Measurements from ENCODE around the gene DNAH5. TPM values are rescaled to one million over a fixed set of nuclear protein-coding genes. Genes with fewer than 3 reads are reported as not detected.

DNAH5 gene
- total and polyA plus RNA-seq, 2 donors (not counting 3 experiments of a cell fraction or from before 2014, with no cell fraction given), result 0.23 to 1.7 TPM

- Histone ChIP-seq H2AFZ (ENCODE audit: low read depth, low read length) (no peak overlapping the region), H3K9me1 (replicated peaks; ENCODE audit: control insufficient read depth, extremely low read depth, insufficient read depth, low read length) (no peaks in the 10 kb centered on the region), H3K27ac (ENCODE audit: insufficient read depth, low read depth, low read length) (no peak overlapping the region), H3K4me2 (ENCODE audit: insufficient read depth, low read length) (no peak overlapping the region), H3K9me3 (replicated peaks; ENCODE audit: control insufficient read depth, insufficient read depth, low read length) (no peaks in the 10 kb centered on the region), H3K27me3 (ENCODE audit: control insufficient read depth in 2 of 2, insufficient read depth in 2 of 2, low read length in 2 of 2) (no peaks in the 10 kb centered on the region), H4K20me1 (replicated peaks; ENCODE audit: control insufficient read depth, extremely low read depth, insufficient read depth, low read length) (no peaks in the 10 kb centered on the region), H3K36me3 (ENCODE audit: control insufficient read depth in 2 of 2, extremely low read depth in 1 of 2, insufficient read depth in 2 of 2, low read length in 2 of 2) (no peaks in the 10 kb centered on the region), H3K4me3 (replicated peaks in 1 of 3; ENCODE audit: insufficient read depth in 1 of 3, low read depth in 1 of 3, low read length in 3 of 3) (no peak overlapping the region), H3K79me2 (ENCODE audit: control insufficient read depth, insufficient read depth, low read length) (no peaks in the 10 kb centered on the region), H3K4me1 (ENCODE audit: control insufficient read depth, extremely low read depth, insufficient read depth, low read length) (no peaks in the 10 kb centered on the region), H3K9ac (replicated peaks; ENCODE audit: extremely low read depth, insufficient read depth, low read length) (no peak overlapping the region)
- POLR2A ChIA-PET, result no interaction called here
- FAIRE-seq (no peak), DNase-seq (ENCODE audit: low read depth, low spot score) (no peak)
- intact Hi-C loops (cut with micrococcal nuclease), result no loop called here
- no TSS peak for BruUV-seq (replicated peaks)
- CTCF ChIA-PET, result interaction anchor here (0.8 to 1.1 kb wide), 2 partner anchors 8 to 17 kb away, joined by 3 read pairs; no protein-coding TSS in a partner anchor
- no peak for TF ChIP-seq POLR2A (IDR thresholded peaks at IDR 0.05; ENCODE audit: low read depth, low read length)
- TF ChIP-seq CTCF (IDR thresholded peaks at IDR 0.05; ENCODE audit: extremely low read depth in 1 of 2, insufficient read depth in 1 of 2, low read depth in 1 of 2, low read length in 2 of 2), result no peak
- TF ChIP-seq EZH2 (IDR thresholded peaks at IDR 0.05; ENCODE audit: borderline replicate concordance, low read depth, low read length, severe bottlenecking), result no peak
- TF ChIP-seq MAX (IDR thresholded peaks at IDR 0.05; ENCODE audit: insufficient read depth, insufficient read length), result no peak
- no peak for TF ChIP-seq MYC (IDR thresholded peaks at IDR 0.05; ENCODE audit: low read depth, low read length)
- no peak for TF ChIP-seq JUN (IDR thresholded peaks at IDR 0.05; ENCODE audit: borderline replicate concordance, insufficient read depth, insufficient read length, low read depth)
- TF ChIP-seq POLR2AphosphoS5 (IDR thresholded peaks at IDR 0.05; ENCODE audit: insufficient read depth, low read depth, low read length), result no peak
- TF ChIP-seq FOS (IDR thresholded peaks at IDR 0.05; ENCODE audit: borderline replicate concordance, insufficient read depth, low read length), result no peak
- TF ChIP-seq GATA2 (IDR thresholded peaks at IDR 0.05; ENCODE audit: insufficient read depth, insufficient read length, low read depth, low read length), result no peak
- dilution Hi-C loops (cut with MboI; ENCODE audit: extremely low pct_ligation_motif_present, low sequenced_read_pairs), result no loop called here
Measured at GRCh38 chr5:13926731-13927130, 17.8 kb downstream of the DNAH5 start.

Data from endothelial cell of umbilical vein (primary cell).